ENCODE data around the gene GRIK2. TPM values are rescaled to one million over a fixed set of nuclear protein-coding genes. Genes with fewer than 3 reads are reported as not detected.

The GRIK2 gene
- total RNA-seq, 2 experiments from 2014 or later, result not detected

- intact Hi-C loops (cut with micrococcal nuclease), result no loop called here
- Mint-ChIP-seq H3K36me3 (no peaks in the 10 kb centered on the region), H3K9me3 (peaks cover 8% of the 10 kb centered on the region), H3K27me3 (no peaks in the 10 kb centered on the region), H3K27ac (no peak overlapping the region), H3K4me3 (no peak overlapping the region), H3K4me1 (ENCODE audit: low read depth) (no peaks in the 10 kb centered on the region)
- CTCF ChIA-PET, result no interaction called here
- DNase-seq, result no peak
- POLR2A ChIA-PET, result no interaction called here
Measured at GRCh38 chr6:101683884-101684283, 290.4 kb downstream of the GRIK2 start.

GRCh38 chr6:101686653-101687052 lies 293.1 kb downstream of the GRIK2 start:
- Mint-ChIP-seq H3K4me3 (no peak overlapping the region), H3K4me1 (ENCODE audit: low read depth) (no peaks in the 10 kb centered on the region), H3K36me3 (no peaks in the 10 kb centered on the region), H3K27me3 (no peaks in the 10 kb centered on the region), H3K27ac (no peak overlapping the region), H3K9me3 (peaks cover 6% of the 10 kb centered on the region)
- DNase-seq, result no peak
- intact Hi-C loops (cut with micrococcal nuclease), result no loop called here
- CTCF ChIA-PET, result no interaction called here
- POLR2A ChIA-PET, result no interaction called here

GRCh38 chr6:101689156-101689555 lies 295.6 kb downstream of the GRIK2 start:
- DNase-seq, result no peak
- H3K4me1 Mint-ChIP-seq (ENCODE audit: low read depth), result no peaks in the 10 kb centered on the region
- CTCF ChIA-PET, result no interaction called here
- H3K36me3 Mint-ChIP-seq, result no peaks in the 10 kb centered on the region
- H3K9me3 Mint-ChIP-seq, result peaks cover 6% of the 10 kb centered on the region
- POLR2A ChIA-PET, result no interaction called here
- no peak overlapping the region for H3K4me3 Mint-ChIP-seq
- intact Hi-C loops (cut with micrococcal nuclease), result no loop called here
- no peak overlapping the region for H3K27ac Mint-ChIP-seq
- no peaks in the 10 kb centered on the region for H3K27me3 Mint-ChIP-seq

GRCh38 chr6:101689695-101690094 lies 296.2 kb downstream of the GRIK2 start:
- Mint-ChIP-seq H3K4me1 (ENCODE audit: low read depth) (no peaks in the 10 kb centered on the region), H3K27ac (no peak overlapping the region), H3K27me3 (no peaks in the 10 kb centered on the region), H3K9me3 (peaks cover 6% of the 10 kb centered on the region), H3K36me3 (no peaks in the 10 kb centered on the region), H3K4me3 (no peak overlapping the region)
- intact Hi-C loops (cut with micrococcal nuclease), result no loop called here
- DNase-seq, result no peak
- ChIA-PET CTCF (no interaction called here), POLR2A (no interaction called here)

- Mint-ChIP-seq H3K27ac (no peak overlapping the region), H3K4me1 (ENCODE audit: low read depth) (no peaks in the 10 kb centered on the region), H3K4me3 (no peak overlapping the region), H3K36me3 (no peaks in the 10 kb centered on the region), H3K27me3 (no peaks in the 10 kb centered on the region), H3K9me3 (peaks cover 2% of the 10 kb centered on the region)
- POLR2A ChIA-PET, result no interaction called here
- DNase-seq, result no peak
- CTCF ChIA-PET, result no interaction called here
- intact Hi-C loops (cut with micrococcal nuclease), result no loop called here
Measured at GRCh38 chr6:101700655-101701054, 307.1 kb downstream of the GRIK2 start.

- CTCF ChIA-PET, result no interaction called here
- Mint-ChIP-seq H3K9me3 (peaks cover 2% of the 10 kb centered on the region), H3K4me3 (no peak overlapping the region), H3K27ac (no peak overlapping the region), H3K27me3 (no peaks in the 10 kb centered on the region), H3K4me1 (ENCODE audit: low read depth) (no peaks in the 10 kb centered on the region), H3K36me3 (no peaks in the 10 kb centered on the region)
- POLR2A ChIA-PET, result no interaction called here
- DNase-seq, result no peak
- intact Hi-C loops (cut with micrococcal nuclease), result no loop called here
Measured at GRCh38 chr6:101703311-101703710, 309.8 kb downstream of the GRIK2 start.

GRCh38 chr6:101705866-101706265 lies 312.4 kb downstream of the GRIK2 start:
- no peak for DNase-seq
- H3K9me3 Mint-ChIP-seq, result no peaks in the 10 kb centered on the region

GRCh38 chr6:101706576-101706975 lies 313.1 kb downstream of the GRIK2 start:
- intact Hi-C loops (cut with micrococcal nuclease), result no loop called here
- Mint-ChIP-seq H3K27me3 (no peaks in the 10 kb centered on the region), H3K4me3 (no peak overlapping the region), H3K9me3 (no peaks in the 10 kb centered on the region), H3K4me1 (ENCODE audit: low read depth) (no peaks in the 10 kb centered on the region), H3K27ac (no peak overlapping the region), H3K36me3 (no peaks in the 10 kb centered on the region)
- ChIA-PET POLR2A (no interaction called here), CTCF (no interaction called here)
- no peak for DNase-seq

More at GRCh38 chr6:101705866-101706265, 312.4 kb downstream of the GRIK2 start:
- ChIA-PET POLR2A (no interaction called here), CTCF (no interaction called here)
- Mint-ChIP-seq H3K4me1 (ENCODE audit: low read depth) (no peaks in the 10 kb centered on the region), H3K27ac (no peak overlapping the region), H3K36me3 (no peaks in the 10 kb centered on the region), H3K4me3 (no peak overlapping the region), H3K27me3 (no peaks in the 10 kb centered on the region)
- intact Hi-C loops (cut with micrococcal nuclease), result no loop called here

GRCh38 chr6:101711518-101711917 lies 318.0 kb downstream of the GRIK2 start:
- CTCF ChIA-PET, result no interaction called here
- H3K27me3 Mint-ChIP-seq, result no peaks in the 10 kb centered on the region

GRCh38 chr6:101716387-101716786 lies 322.9 kb downstream of the GRIK2 start:
- no peaks in the 10 kb centered on the region for H3K36me3 Mint-ChIP-seq
- H3K27ac Mint-ChIP-seq, result no peak overlapping the region
- H3K4me3 Mint-ChIP-seq, result no peak overlapping the region
- intact Hi-C loops (cut with micrococcal nuclease), result no loop called here
- POLR2A ChIA-PET, result no interaction called here
- no peaks in the 10 kb centered on the region for H3K27me3 Mint-ChIP-seq
- no peaks in the 10 kb centered on the region for H3K4me1 Mint-ChIP-seq (ENCODE audit: low read depth)
- DNase-seq, result no peak
- H3K9me3 Mint-ChIP-seq, result no peaks in the 10 kb centered on the region
- CTCF ChIA-PET, result no interaction called here

More at GRCh38 chr6:101711518-101711917, 318.0 kb downstream of the GRIK2 start:
- Mint-ChIP-seq H3K36me3 (no peaks in the 10 kb centered on the region), H3K4me3 (no peak overlapping the region), H3K4me1 (ENCODE audit: low read depth) (no peaks in the 10 kb centered on the region), H3K9me3 (no peaks in the 10 kb centered on the region), H3K27ac (no peak overlapping the region)
- POLR2A ChIA-PET, result no interaction called here
- no peak for DNase-seq
- intact Hi-C loops (cut with micrococcal nuclease), result no loop called here

- intact Hi-C loops (cut with micrococcal nuclease), result no loop called here
- H3K9me3 Mint-ChIP-seq, result no peaks in the 10 kb centered on the region
- H3K27ac Mint-ChIP-seq, result no peak overlapping the region
- POLR2A ChIA-PET, result no interaction called here
- H3K27me3 Mint-ChIP-seq, result no peaks in the 10 kb centered on the region
- H3K4me3 Mint-ChIP-seq, result no peak overlapping the region
- no peaks in the 10 kb centered on the region for H3K36me3 Mint-ChIP-seq
- CTCF ChIA-PET, result no interaction called here
- no peaks in the 10 kb centered on the region for H3K4me1 Mint-ChIP-seq (ENCODE audit: low read depth)
- DNase-seq, result no peak
Measured at GRCh38 chr6:101716810-101717209, 323.3 kb downstream of the GRIK2 start.

GRCh38 chr6:101719521-101719920 lies 326.0 kb downstream of the GRIK2 start:
- ChIA-PET CTCF (no interaction called here), POLR2A (no interaction called here)
- H3K36me3 Mint-ChIP-seq, result no peaks in the 10 kb centered on the region
- no peaks in the 10 kb centered on the region for H3K4me1 Mint-ChIP-seq (ENCODE audit: low read depth)
- intact Hi-C loops (cut with micrococcal nuclease), result no loop called here
- H3K27ac Mint-ChIP-seq, result no peak overlapping the region
- H3K4me3 Mint-ChIP-seq, result no peak overlapping the region
- no peak for DNase-seq
- H3K9me3 Mint-ChIP-seq, result no peaks in the 10 kb centered on the region
- H3K27me3 Mint-ChIP-seq, result no peaks in the 10 kb centered on the region

GRCh38 chr6:101722471-101722870 lies 329.0 kb downstream of the GRIK2 start:
- no peaks in the 10 kb centered on the region for H3K36me3 Mint-ChIP-seq
- intact Hi-C loops (cut with micrococcal nuclease), result no loop called here
- no peak overlapping the region for H3K27ac Mint-ChIP-seq
- H3K4me1 Mint-ChIP-seq (ENCODE audit: low read depth), result no peaks in the 10 kb centered on the region
- H3K4me3 Mint-ChIP-seq, result no peak overlapping the region
- H3K27me3 Mint-ChIP-seq, result no peaks in the 10 kb centered on the region
- CTCF ChIA-PET, result no interaction called here
- POLR2A ChIA-PET, result no interaction called here
- no peak for DNase-seq
- H3K9me3 Mint-ChIP-seq, result no peaks in the 10 kb centered on the region

GRCh38 chr6:101722991-101723579 lies 329.6 kb downstream of the GRIK2 start:
- Mint-ChIP-seq H3K27ac (no peak overlapping the region), H3K4me1 (ENCODE audit: low read depth) (no peaks in the 10 kb centered on the region), H3K36me3 (no peaks in the 10 kb centered on the region), H3K9me3 (no peaks in the 10 kb centered on the region), H3K4me3 (no peak overlapping the region), H3K27me3 (no peaks in the 10 kb centered on the region)
- ChIA-PET CTCF (no interaction called here), POLR2A (no interaction called here)
- intact Hi-C loops (cut with micrococcal nuclease), result no loop called here
- no peak for DNase-seq
